Loucy (cell line): Measurements from ENCODE around the gene TLR9.
A peak's percentile ranks its signal among the peaks of the same experiment; 100 is the strongest.

Source experiments
- H2AFZ ChIP-seq: fragments of 200-600 bp; sonication (generic); 2 replicates; pipeline ENCODE4 v1.6.0; 2016; ENCODE audit warnings: antibody characterized with exemption, mild to moderate bottlenecking, low read length, moderate library complexity
- H3F3A ChIP-seq: fragments of 200-600 bp; 2 replicates; pipeline ENCODE4 v1.6.0; 2016; ENCODE audit warnings: antibody characterized with exemption, low read depth, mild to moderate bottlenecking
- H3K27me3 ChIP-seq: fragments of 200-600 bp; sonication (generic); 2 replicates; pipeline ENCODE4 v1.6.1; 2014; ENCODE audit warnings: low read length, mild to moderate bottlenecking; ENCODE audit not compliant: insufficient read depth, poor library complexity, severe bottlenecking
- H3K36me3 ChIP-seq: fragments of 200-600 bp; sonication (generic); 2 replicates; pipeline ENCODE4 v1.6.1; 2016; ENCODE audit warnings: low read length; ENCODE audit not compliant: insufficient read depth
- H3K4me1 ChIP-seq: fragments of 200-600 bp; sonication (generic); 2 replicates; pipeline ENCODE4 v1.5.1; 2014; ENCODE audit warnings: low read length, mild to moderate bottlenecking; ENCODE audit not compliant: insufficient read depth, poor library complexity, severe bottlenecking
- H3K4me2 ChIP-seq: fragments of 200-600 bp; sonication (generic); 2 replicates; pipeline ENCODE4 v1.6.0; 2014; ENCODE audit warnings: antibody characterized with exemption, low read length, low read depth, mild to moderate bottlenecking; ENCODE audit not compliant: poor library complexity, severe bottlenecking
- H3K4me3 ChIP-seq: fragments of 200-600 bp; sonication (generic); 2 replicates; pipeline ENCODE4 v1.5.1; 2014; ENCODE audit warnings: low read length, mild to moderate bottlenecking, mixed read lengths; ENCODE audit not compliant: poor library complexity, severe bottlenecking
- H3K79me2 ChIP-seq: fragments of 200-600 bp; sonication (generic); 2 replicates; pipeline ENCODE4 v1.6.1; 2014; ENCODE audit warnings: low read length; ENCODE audit not compliant: insufficient read depth
- H3K9ac ChIP-seq: fragments of 200-600 bp; sonication (generic); 2 replicates; pipeline ENCODE4 v1.6.0; 2014; ENCODE audit warnings: mild to moderate bottlenecking, low read depth, low read length, moderate library complexity; ENCODE audit not compliant: poor library complexity, severe bottlenecking
- H3K9me2 ChIP-seq: fragments of 200-600 bp; sonication (generic); replicated peaks from 2 replicates; pipeline ENCODE4 v1.6.1; 2016; ENCODE audit warnings: low read depth, low read length, mixed read lengths
- H3K9me3 ChIP-seq: fragments of 200-600 bp; sonication (generic); 2 replicates; pipeline ENCODE4 v1.6.1; 2014; ENCODE audit warnings: mild to moderate bottlenecking, antibody characterized with exemption, low read length, low read depth; ENCODE audit not compliant: insufficient read depth
- H4K20me1 ChIP-seq: fragments of 200-600 bp; sonication (generic); 2 replicates; pipeline ENCODE4 v1.6.0; 2014; ENCODE audit warnings: antibody characterized with exemption, low read length, mild to moderate bottlenecking; ENCODE audit not compliant: insufficient read depth, poor library complexity, severe bottlenecking
- CTCF ChIP-seq: fragments of 200-600 bp; sonication (generic); conservative IDR thresholded peaks from 2 replicates; pipeline ENCODE4 v1.5.1; 2014; ENCODE audit warnings: mild to moderate bottlenecking, antibody characterized with exemption, low read length
- EZH2phosphoT487 ChIP-seq: fragments of 200-600 bp; IDR thresholded peaks from 2 replicates; pipeline ENCODE4 v1.6.1; 2018; ENCODE audit warnings: antibody characterized with exemption, mild to moderate bottlenecking, moderate library complexity, borderline replicate concordance

The TLR9 gene

DNA sequence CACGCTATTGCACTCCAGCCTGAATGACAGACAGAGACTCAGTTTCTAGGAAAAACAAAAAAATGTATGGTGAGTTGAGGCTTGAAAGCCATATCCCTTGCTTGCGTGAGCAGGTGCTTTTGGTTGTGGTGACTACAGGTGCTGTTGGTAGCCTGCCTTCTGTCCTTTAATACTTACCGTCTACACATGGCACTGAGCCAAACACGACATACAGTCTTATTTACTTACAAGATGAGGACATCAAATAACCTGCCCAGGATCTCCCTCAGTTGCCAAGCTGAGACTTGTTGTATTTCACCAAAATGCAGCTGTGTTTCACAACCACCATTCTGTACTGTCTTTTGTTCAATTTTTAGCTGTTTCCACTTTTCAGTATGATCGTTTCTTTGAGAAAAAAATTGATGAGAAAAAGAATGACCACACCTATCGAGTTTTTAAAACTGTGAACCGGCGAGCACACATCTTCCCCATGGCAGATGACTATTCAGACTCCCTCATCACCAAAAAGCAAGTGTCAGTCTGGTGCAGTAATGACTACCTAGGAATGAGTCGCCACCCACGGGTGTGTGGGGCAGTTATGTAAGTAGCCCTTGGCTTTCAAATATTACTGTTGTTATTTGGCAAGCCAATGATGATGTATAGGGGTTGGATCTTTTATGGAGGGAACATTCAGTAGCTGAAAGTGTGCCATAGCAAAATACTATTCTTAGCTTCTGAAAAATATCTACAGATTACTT lies 20.9 kb downstream of the TLR9 start:
- peaks cover 11% of the 10 kb centered on the region for H4K20me1 ChIP-seq
- peaks cover 53% of the 10 kb centered on the region for H3K79me2 ChIP-seq
- H3K4me3 ChIP-seq: no peak overlapping the region
- peaks cover 37% of the 10 kb centered on the region for H3K4me1 ChIP-seq
- no peaks in the 10 kb centered on the region for H3F3A ChIP-seq
- H3K9me3 ChIP-seq: no peaks in the 10 kb centered on the region
- H3K36me3 ChIP-seq: peaks cover 69% of the 10 kb centered on the region
- H2AFZ ChIP-seq: no peak overlapping the region
- no peak overlapping the region for H3K9ac ChIP-seq
- TF ChIP-seq EZH2phosphoT487 (no peak), CTCF (no peak)
- no peaks in the 10 kb centered on the region for H3K27me3 ChIP-seq
- H3K4me2 ChIP-seq: peak overlapping the region; percentile 26
- H3K9me2 ChIP-seq: no peaks in the 10 kb centered on the region

- H3K36me3 ChIP-seq: peaks cover 62% of the 10 kb centered on the region
- H4K20me1 ChIP-seq: peaks cover 18% of the 10 kb centered on the region
- H3K4me2 ChIP-seq: peak overlapping the region; percentile 100
- no peak for TF ChIP-seq EZH2phosphoT487
- TF ChIP-seq CTCF: no peak
- H3K9me3 ChIP-seq: no peaks in the 10 kb centered on the region
- H3K9me2 ChIP-seq: no peaks in the 10 kb centered on the region
- H3K79me2 ChIP-seq: peaks cover 61% of the 10 kb centered on the region
- no peak overlapping the region for H2AFZ ChIP-seq
- no peaks in the 10 kb centered on the region for H3F3A ChIP-seq
- H3K4me3 ChIP-seq: no peak overlapping the region
- peaks cover 45% of the 10 kb centered on the region for H3K4me1 ChIP-seq
- no peak overlapping the region for H3K9ac ChIP-seq
- no peaks in the 10 kb centered on the region for H3K27me3 ChIP-seq
Measured at GRCh38 chr3:52203701-52204100, 21.7 kb downstream of the TLR9 start.

GRCh38 chr3:52202384-52203077 lies 22.9 kb downstream of the TLR9 start:
- no peaks in the 10 kb centered on the region for H3K9me3 ChIP-seq
- H3K4me2 ChIP-seq: peak overlapping the region; percentile 100
- no peak overlapping the region for H2AFZ ChIP-seq
- TF ChIP-seq CTCF (no peak), EZH2phosphoT487 (no peak)
- peaks cover 51% of the 10 kb centered on the region for H3K4me1 ChIP-seq
- H3K4me3 ChIP-seq: peak overlapping the region; percentile 30
- H3K9ac ChIP-seq: no peak overlapping the region
- no peaks in the 10 kb centered on the region for H3F3A ChIP-seq
- H3K36me3 ChIP-seq: peaks cover 51% of the 10 kb centered on the region
- no peaks in the 10 kb centered on the region for H3K27me3 ChIP-seq
- H4K20me1 ChIP-seq: peaks cover 25% of the 10 kb centered on the region
- no peaks in the 10 kb centered on the region for H3K9me2 ChIP-seq
- H3K79me2 ChIP-seq: peaks cover 69% of the 10 kb centered on the region
